Parathyroid adenoma (tissue), 2 donors: Measurements from ENCODE around the gene CD96.

ENCODE experiments used
- H2AFZ ChIP-seq: fragments of 300-600 bp; sonication (generic); one replicate; pipeline ENCODE4 v1.7.0; 2017; ENCODE audit warnings: antibody characterized with exemption, mild to moderate bottlenecking
- H3K27ac ChIP-seq: fragments of 300-600 bp; sonication (generic); one replicate; pipeline ENCODE4 v1.7.0; 2017
- H3K27me3 ChIP-seq: fragments of 300-600 bp; sonication (generic); one replicate; pipeline ENCODE4 v1.7.0; 2017; ENCODE audit warnings: low read length; ENCODE audit not compliant: control insufficient read depth, insufficient read depth
- H3K36me3 ChIP-seq: fragments of 300-600 bp; sonication (generic); one replicate; pipeline ENCODE4 v1.7.0; 2017; ENCODE audit warnings: low read length; ENCODE audit not compliant: control insufficient read depth, insufficient read depth
- H3K4me1 ChIP-seq: fragments of 300-600 bp; sonication (generic); one replicate; pipeline ENCODE4 v1.7.0; 2017; ENCODE audit warnings: control low read depth
- H3K4me2 ChIP-seq: fragments of 300-600 bp; sonication (generic); one replicate; pipeline ENCODE4 v1.7.0; 2017; ENCODE audit warnings: low read length
- H3K4me3 ChIP-seq: fragments of 300-600 bp; sonication (generic); one replicate; pipeline ENCODE4 v1.7.0; 2017; ENCODE audit warnings: low read depth, low read length
- H3K79me2 ChIP-seq: fragments of 300-600 bp; sonication (generic); one replicate; pipeline ENCODE4 v1.7.0; 2017; ENCODE audit warnings: control low read depth
- H3K9ac ChIP-seq: fragments of 300-600 bp; sonication (generic); one replicate; pipeline ENCODE4 v1.7.0; 2017; ENCODE audit warnings: mild to moderate bottlenecking
- H3K9me3 ChIP-seq: fragments of 300-600 bp; sonication (generic); one replicate; pipeline ENCODE4 v1.7.0; 2017; ENCODE audit warnings: low read length; ENCODE audit not compliant: control insufficient read depth
- CTCF ChIP-seq: fragments of 300-600 bp; sonication (generic); IDR thresholded peaks from one replicate; pipeline ENCODE4 v1.7.0; 2017; ENCODE audit warnings: antibody characterized with exemption, mild to moderate bottlenecking
- donor health status: primary hyperparathyroidism.

The CD96 gene

GRCh38 chr3:111676211-111677006, 134.4 kb downstream of the CD96 start:
- no peaks in the 10 kb centered on the region for H3K36me3 ChIP-seq
- H3K79me2 ChIP-seq = no peaks in the 10 kb centered on the region
- no peaks in the 10 kb centered on the region for H3K9me3 ChIP-seq
- no peak overlapping the region for H3K27ac ChIP-seq
- peaks cover 3% of the 10 kb centered on the region for H3K4me1 ChIP-seq
- H3K27me3 ChIP-seq = no peaks in the 10 kb centered on the region
- H3K4me2 ChIP-seq = no peak overlapping the region
- peak overlapping the region; percentile 57 for H2AFZ ChIP-seq
- TF ChIP-seq CTCF = no peak
- no peak overlapping the region for H3K9ac ChIP-seq
- no peak overlapping the region for H3K4me3 ChIP-seq

GRCh38 chr3:111677007-111677392, 135.0 kb downstream of the CD96 start:
- Histone ChIP-seq H3K36me3 (no peaks in the 10 kb centered on the region), H3K79me2 (no peaks in the 10 kb centered on the region), H3K27me3 (no peaks in the 10 kb centered on the region), H3K9ac (no peak overlapping the region), H2AFZ (no peak overlapping the region), H3K4me2 (no peak overlapping the region), H3K4me3 (no peak overlapping the region), H3K27ac (no peak overlapping the region), H3K9me3 (no peaks in the 10 kb centered on the region), H3K4me1 (peaks cover 3% of the 10 kb centered on the region)
- no peak for TF ChIP-seq CTCF

- Histone ChIP-seq H3K9me3 (no peaks in the 10 kb centered on the region), H3K4me2 (no peak overlapping the region), H3K27me3 (no peaks in the 10 kb centered on the region), H3K27ac (no peak overlapping the region), H3K4me3 (no peak overlapping the region), H3K9ac (no peak overlapping the region), H3K36me3 (no peaks in the 10 kb centered on the region), H3K79me2 (no peaks in the 10 kb centered on the region), H2AFZ (no peak overlapping the region), H3K4me1 (no peaks in the 10 kb centered on the region)
- no peak for TF ChIP-seq CTCF
These were observed 139.8 kb downstream of the CD96 start for GRCh38 chr3:111681661-111682426.

GRCh38 chr3:111684640-111685039, 142.6 kb downstream of the CD96 start:
- Histone ChIP-seq H3K4me3 (no peak overlapping the region), H3K4me1 (no peaks in the 10 kb centered on the region), H3K9ac (no peak overlapping the region), H3K36me3 (no peaks in the 10 kb centered on the region), H3K27me3 (no peaks in the 10 kb centered on the region), H3K9me3 (no peaks in the 10 kb centered on the region), H2AFZ (no peak overlapping the region), H3K4me2 (no peak overlapping the region), H3K27ac (no peak overlapping the region), H3K79me2 (no peaks in the 10 kb centered on the region)
- TF ChIP-seq CTCF = no peak
